Kasumi-1 (cell line): ENCODE data around the gene STRA8.

Experiments used
- DNase-seq, 2 experiments: peaks; one replicate each; lab custom pipeline; 2025; lab: John Stamatoyannopoulos, UW

The STRA8 gene

DNA sequence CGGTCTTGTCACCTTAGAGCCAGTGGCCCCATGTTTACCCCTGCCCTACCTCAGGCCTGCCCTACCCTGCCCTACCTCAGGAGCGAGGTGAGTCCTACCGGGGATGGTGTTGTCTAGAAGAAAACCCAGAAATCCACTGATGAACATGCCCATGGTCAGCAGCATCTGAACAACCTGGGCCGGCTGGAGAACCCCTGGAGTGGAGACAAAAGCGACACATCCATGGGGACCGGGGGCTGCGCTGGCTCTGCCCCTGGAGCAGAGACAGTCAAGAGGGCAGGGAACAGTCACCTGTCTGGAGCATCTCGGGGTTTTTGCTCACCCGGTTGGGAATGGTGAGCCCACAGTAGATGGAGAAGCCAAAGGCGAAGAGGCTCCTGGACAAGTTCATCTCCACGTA is 36.3 kb downstream of the STRA8 start:
- no peak for DNase-seq

DNA sequence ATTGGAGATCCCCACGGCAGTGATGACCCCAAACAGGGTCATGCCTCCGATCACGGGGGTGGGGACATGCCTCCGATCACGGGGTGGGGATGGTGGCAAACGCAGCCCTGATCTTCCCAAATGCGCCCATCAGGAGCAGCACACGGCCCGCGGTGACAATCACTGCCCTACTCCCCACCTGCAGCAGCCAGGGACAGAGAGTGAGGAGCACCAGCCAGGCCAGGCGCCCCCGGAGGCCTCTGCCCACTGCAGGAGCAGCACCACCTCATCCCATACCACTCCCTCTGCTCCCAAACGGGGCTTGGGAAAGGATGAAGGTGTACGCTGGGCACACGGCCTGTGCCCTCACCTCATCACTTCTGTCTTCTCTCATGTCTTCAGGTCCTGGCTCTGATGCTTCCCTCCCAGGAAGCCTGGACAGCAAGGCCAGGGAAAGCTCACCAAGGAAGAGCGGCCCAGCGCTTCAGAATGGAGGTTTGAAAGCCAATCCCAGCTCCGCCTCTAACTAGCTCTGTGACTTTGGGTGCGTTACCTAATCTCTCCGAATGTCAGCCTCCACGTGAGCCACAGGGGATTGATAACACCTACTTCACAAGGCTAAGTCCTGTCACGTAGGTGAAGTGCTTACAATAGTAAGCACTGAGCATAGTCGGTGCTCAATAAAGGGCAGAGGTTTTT is 37.1 kb downstream of the STRA8 start:
- no peak for DNase-seq

DNA sequence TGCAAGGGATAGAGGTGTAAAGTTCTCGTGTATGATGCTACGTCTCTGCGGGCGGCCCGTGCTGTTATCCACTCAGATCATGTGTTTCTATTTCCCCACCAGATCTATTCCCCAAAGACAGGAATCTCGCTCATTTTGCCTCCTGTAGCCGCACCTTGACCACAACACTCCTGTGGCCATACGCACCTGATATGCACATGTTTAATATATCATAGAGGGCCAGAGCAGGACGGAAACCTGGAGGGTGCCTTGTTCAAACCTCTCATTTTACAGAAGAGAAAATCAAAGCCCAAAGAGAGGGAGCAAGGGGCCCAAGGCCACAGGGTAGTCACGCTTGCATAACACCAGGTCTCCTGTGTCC is 37.6 kb downstream of the STRA8 start:
- no peak for DNase-seq

DNA sequence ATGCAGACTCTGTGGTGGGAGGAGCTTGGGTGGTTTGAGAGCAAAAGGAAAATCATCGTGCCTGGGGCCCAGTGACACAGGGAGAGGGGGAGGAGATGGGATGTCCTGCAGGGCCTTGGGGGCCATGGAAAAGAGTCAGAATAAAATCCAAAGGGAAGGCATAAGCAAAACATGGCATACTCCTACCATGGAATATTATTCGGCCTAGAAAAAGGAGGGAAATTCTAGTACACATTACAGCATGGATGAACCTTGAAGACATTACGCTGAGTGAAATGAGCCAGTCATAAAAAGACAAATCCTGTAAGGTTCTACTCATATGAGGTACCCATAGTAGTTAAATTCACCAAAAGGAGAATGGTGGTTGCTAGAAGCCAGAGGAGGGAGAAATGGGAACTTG is 38.7 kb downstream of the STRA8 start:
- DNase-seq = no peak

DNA sequence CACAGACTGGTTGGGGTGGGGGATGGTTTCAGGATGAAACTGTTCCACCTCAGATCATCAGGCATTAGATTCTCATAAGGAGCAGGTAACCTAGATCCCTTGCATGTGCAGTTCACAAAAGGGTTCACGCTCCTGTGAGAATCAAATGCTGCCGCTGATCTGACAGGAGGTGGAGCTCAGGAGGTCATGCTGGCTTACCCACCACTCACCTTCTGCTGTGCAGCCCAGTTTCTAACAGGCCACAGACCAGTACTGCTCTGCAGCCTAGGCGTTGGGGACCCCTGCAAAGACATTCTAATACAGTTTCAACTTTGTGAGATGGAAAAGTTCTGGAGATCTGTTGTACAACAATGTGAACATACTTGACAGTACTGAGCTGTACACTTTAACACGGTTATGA is 39.9 kb downstream of the STRA8 start:
- no peak for DNase-seq

DNA sequence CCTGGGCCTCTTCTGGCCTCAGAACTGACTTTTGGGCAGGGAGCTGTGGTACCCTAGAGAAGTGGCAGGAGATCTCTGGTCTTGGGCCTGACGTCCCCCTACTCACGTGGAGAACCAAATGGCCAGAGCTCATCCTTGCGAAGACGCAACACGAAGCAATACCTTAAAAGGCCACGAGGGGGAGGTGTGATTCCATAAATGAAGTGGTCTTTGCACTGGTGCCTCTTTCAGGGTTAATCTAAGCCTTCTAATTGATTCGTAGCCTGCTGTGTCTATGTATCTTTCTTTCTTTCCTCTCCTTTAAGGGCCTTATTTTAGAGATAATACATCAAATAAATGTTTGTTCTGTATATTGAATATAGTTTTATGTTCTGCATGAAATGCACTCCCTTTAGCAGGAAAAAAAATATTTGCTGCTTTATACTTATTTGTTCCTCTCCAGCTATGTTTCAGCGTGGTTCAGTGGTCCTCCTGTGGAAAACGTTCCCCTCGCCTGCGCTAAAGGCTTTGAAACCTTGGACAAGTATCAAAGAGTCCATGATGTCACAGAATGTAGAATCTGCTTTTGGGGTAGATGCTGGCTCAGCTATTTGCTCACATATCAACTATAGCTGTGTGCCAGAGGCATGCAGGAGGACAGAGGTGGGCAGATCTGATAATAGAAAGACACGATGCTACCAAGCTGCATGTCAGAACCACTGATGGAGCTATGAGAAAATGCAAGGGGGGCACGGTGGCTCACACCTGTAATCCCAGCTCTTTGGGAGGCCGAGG is 41.0 kb downstream of the STRA8 start:
- DNase-seq = peak; percentile 67 to 79

DNA sequence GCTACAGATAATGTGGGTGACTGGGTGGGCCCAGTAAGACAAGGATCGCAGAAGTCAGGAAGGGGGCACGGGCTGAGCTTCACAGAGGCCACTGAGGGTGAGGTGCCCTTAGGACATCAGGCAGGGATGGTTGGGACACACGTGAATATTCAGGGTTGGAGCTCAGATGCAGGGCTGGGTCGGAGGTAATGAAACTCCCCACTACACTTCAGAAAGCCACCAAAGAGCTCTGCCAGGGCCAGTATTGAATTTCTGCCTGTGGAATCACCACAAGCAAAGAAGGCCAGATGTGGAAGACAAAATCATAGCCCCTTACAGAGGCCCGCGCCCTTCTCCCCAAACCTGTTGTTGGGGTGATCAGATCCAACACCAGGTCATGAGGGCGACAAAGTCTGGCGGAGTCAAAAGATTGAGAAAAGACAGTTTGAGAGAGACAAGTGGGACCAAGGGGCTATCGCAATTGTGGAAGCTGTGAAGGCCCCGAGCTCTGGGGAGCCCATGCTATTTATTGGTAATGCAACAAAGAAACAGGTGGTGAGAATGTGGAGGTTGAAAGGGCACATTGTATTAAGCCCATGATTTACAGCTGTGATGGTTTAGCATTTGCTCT is 42.4 kb downstream of the STRA8 start:
- no peak for DNase-seq

DNA sequence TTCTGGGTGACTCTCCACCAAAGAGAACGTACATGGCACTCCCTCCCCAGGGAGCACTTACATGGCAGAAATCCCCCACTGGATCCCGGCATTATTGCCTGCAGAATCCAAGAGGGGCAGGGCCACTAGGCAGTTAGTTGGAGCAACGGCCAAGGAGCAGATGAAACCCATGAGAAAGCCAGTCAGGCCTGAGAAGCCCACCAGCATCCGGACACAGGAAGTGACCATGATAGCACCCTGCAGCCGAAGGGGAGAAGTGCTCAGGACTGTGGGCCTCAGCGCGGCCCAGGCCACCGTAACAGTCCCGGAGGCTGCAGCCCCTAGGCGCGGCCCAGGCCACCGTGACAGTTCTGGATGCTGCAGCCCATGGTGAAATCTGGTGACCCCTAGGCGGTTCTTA is 43.5 kb downstream of the STRA8 start:
- DNase-seq = no peak

DNA sequence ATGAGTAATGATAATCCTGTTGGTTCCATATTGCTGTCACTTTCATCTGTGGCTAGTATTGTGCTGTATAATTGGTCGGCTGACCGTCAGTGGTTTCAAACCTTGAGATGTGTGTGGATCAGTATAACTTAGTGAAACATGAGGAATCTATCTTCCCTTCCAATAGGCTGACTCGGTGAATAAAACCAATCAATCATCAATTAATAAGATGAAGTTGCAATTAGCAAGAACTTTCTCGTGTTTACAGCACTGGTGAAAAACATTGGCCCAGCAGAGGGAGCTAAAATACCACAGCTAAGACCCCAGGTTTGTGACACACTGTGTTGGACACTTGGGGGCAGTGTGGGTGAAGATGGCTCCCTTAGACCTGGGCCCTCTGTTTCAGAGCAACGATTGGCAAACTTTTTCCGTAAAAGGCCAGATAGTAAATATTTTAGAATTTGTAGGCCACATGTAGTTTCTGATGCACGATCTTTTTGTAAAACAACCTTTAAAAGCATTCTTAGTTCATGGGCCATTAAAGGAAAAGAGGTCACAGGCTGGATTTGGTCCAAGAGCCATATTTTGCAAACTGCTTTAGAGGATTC is 47.8 kb downstream of the STRA8 start:
- peak; percentile 86 for DNase-seq

DNA sequence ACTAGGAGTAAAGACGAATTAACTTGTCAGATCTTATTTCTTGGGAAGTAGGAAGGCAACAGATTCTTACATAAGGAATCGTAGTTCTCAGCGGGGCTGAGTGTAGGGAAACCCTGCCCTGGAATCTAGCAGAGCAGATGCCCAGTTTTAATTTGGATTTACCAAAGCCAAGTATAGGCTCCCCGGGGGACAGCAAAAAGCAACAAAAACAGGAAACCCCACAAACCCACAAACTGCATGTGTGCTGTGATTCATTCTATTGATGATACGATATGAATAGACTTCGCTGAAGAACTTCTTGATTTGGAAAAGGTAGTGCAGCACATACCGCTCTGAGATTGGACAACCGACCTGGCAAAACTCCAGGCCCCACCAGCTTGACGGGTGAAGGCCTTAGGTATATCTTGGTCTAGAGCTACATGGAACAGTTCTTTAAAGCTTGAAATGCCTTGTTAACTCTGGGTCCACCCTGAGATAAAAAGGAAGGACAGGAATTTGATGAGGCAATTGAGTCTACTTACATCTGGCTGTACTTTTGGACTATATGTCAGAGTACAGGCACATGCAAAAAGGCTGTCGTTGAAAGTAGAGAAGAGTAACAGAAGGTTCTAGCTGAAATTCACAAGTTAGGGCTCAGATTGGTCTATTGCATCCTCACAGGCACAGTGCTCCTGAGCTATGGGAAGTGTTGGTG is 49.1 kb downstream of the STRA8 start:
- DNase-seq = no peak

DNA sequence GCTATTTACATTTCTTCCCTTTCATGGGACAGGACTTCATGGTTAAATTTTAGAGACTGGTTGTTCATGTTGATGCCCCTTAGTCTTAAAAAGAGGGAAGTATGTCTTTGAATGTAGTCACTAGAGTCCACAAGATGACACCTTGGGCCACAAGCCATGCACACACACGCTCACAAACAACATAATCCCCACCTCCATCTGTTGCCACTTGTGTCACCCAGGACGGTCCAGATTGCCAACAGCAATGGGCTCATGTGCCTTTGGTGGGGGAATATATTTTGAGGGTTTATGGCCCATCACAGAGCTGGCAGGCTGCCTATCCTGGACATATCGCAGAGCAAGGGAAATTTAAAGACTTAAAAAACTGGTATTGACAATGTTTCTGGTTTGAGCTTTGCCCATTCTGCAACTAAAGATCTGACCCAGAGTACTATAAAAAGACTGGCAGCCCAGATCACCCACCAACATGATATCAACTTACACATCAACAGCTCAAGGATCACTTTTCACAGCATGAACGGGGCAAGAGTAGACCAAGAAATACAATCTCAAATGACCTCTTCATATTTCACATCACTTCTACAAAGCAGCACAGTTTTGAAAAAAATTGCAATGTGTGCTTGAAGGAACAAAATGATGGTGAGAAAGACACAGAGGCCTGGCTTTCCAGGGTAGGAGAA is 50.5 kb downstream of the STRA8 start:
- no peak for DNase-seq

DNA sequence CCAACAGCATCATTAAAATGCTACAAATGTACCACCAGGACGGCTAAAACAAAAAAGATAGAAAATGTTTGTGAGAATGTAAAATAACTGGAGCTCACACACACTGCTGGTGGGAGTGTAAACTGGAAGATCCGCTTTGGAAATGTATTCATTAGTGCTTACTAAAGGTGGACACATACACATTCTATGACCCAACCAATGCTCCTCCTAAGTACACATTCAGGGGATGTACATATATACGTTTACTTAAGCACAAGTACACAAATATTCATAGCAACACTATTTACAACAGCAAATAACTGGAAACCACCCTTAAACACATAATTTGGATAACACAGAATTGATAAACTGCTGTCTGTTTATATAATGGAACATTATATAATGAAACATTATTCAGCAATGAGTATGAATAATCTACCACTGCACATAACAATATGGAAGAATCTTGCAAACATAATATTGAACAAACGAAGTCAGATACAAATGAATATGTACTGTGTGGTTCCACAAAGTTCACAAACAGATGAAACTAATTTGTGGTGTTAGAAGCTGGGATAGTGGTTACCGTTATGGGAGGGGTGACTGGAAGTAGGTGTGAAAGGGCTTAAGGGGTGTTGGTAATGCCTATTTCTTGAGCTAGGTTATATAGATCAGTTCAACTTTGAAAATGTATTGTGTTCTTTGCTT is 52.1 kb downstream of the STRA8 start:
- DNase-seq = no peak

DNA sequence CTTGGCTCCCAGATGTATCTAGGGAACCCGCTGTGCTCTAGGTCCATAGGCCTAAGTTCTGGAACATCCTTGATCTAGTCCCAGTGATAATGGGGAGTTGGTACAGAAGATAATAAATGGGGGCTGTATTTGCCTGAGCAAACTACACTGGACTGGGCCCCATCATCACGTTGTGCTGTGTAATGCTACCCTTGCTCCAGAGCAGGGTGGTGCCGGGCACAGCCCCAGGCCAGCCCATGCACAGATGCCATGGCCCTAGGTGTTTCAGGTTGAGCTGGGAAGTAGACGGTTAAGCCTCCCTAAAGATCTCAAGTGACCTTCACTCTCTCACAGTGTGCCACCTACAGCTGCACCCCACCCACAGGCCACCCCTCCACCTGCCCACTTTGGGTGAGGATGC is 53.2 kb downstream of the STRA8 start:
- no peak for DNase-seq

DNA sequence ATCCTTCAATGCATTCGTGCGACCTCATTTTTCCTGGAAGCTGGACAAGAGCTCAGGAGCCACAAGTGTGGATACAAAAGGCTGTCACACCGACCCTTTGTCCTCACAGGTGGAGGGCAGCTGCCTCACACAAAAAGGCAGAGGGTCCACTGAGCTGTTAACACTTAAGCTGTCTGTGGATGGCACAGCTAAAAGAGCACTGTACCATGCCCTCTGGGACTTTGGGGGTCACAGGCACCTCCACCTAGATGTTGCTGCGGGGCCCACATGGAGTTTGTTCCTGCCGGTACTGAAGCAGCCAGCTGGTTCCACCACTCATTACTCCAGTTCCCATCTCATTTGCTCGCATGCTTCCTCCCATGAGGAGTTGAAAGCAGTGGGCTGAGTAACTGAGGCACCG is 57.0 kb downstream of the STRA8 start:
- DNase-seq = no peak

DNA sequence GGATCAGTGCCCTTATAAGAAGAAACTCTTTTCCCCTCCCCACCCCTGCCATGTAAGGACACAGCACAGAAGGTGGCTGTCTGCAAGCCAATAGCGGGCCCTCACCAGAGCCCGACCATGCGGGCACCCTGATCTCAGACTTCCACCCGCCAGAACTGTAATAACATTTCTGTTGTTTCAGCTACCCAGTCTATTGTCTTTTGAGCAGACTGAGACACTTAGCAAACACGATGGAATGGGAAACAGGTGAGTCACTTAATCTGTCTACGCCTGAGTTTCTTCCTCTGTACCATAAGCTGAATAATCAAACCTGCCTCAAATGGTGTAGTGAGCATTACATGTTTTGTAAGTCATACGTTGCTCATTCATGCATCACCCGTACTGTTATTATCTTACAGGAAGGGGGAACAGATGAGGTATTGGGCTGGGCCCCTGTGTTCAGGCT is 58.2 kb downstream of the STRA8 start:
- DNase-seq = no peak

DNA sequence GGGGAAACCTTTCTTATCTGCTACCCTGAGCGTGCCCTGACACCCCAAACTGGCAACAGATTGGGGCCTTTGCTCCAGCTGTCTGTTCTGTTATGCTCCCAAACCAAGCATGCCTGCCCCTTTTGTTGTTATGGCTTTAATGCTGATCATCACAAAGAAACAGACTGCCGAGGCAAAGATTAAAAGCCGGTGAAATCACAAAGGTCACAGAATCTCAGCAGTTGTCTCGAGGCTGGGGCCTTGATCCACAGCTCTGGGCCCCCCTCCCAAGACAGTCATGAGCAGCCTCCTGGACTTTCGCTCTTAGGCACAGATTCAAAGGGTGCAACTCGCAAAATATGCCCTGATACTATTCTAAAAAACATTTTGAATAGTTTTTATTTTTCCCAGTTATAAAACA is 65.6 kb downstream of the STRA8 start:
- DNase-seq = no peak

DNA sequence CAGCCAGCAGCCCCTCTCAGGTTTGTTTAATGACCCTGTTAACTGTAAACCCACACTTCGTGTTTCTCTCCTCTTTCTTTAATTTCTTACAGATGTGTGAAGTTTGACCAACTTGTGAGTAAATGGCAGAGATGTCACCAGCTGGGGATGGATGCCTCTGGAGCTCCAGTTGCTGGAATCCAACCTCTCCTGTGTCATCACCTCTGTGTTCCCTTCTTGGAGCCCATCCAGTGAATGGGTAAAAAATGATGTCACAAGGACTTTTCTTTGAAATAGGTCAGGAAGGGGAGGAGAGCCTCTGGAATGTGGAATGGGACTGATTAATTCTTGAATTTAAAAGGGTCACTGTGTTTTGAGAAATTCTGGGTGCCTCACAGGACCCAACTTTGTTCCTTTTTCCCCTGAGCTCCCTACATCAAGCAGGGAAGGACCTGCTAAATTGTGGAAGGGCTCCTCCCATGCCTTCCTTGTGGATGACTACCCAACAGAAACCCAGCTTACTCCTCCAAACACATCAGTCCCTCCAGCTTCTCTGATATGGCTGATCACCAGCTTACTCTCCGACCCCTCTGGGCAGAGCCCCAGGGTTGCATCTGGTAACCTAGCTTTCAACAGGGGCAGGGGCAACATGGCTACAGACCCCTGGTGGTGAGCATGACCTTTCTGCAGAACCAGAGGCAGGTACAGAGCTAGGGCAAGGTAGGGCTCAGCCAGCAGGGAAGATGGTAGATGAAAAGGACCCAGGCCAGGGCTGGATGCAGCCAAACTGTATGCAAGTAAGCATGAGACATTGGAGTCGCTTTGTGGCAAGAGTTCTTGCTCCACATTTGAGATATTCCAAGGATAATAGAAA is 67.5 kb downstream of the STRA8 start:
- no peak for DNase-seq
